Activated CD8-positive, alpha-beta T cell treated with anti-CD3 and anti-CD28 coated beads for 36 hours (primary cell): Measurements from ENCODE around the gene NPPB. TPM values are rescaled to one million over a fixed set of nuclear protein-coding genes. Genes with fewer than 3 reads are reported as not detected.

ENCODE experiments used
- ATAC-seq: fragments of 200-7000 bp; cut with Tn5 transposase; one replicate; pipeline ENCODE4 v1.10.0; 2021; ENCODE audit warnings: mild to moderate bottlenecking, moderate library complexity
- CTCF ChIA-PET: fragments of 350-600 bp; sonication (Branson Sonifier 250); formaldehyde crosslinking; loops from one replicate; lab custom pipeline; 2021; ENCODE audit warnings: antibody characterized with exemption; lab: Charles Lee
- POLR2A ChIA-PET: fragments of 350-600 bp; sonication (Branson Sonifier 250); formaldehyde crosslinking; loops from one replicate; lab custom pipeline; 2021; ENCODE audit warnings: antibody characterized with exemption; lab: Charles Lee
- DNase-seq: peaks from one replicate; pipeline ENCODE4 v3.0.0-alpha.2; 2020
- H3K27ac Mint-ChIP-seq: one replicate; pipeline ENCODE4 v1.8.0; 2021; ENCODE audit warnings: mild to moderate bottlenecking, mixed read lengths
- H3K27me3 Mint-ChIP-seq: one replicate; pipeline ENCODE4 v1.8.0; 2021; ENCODE audit warnings: mixed read lengths
- H3K36me3 Mint-ChIP-seq: one replicate; pipeline ENCODE4 v1.8.0; 2021; ENCODE audit warnings: low read depth, mixed read lengths
- H3K4me1 Mint-ChIP-seq: one replicate; pipeline ENCODE4 v1.8.0; 2021; ENCODE audit warnings: low read depth, mixed read lengths
- H3K4me3 Mint-ChIP-seq: one replicate; pipeline ENCODE4 v1.8.0; 2021; ENCODE audit warnings: mild to moderate bottlenecking, moderate library complexity, mixed read lengths
- H3K9me3 Mint-ChIP-seq: one replicate; pipeline ENCODE4 v1.8.0; 2021; ENCODE audit warnings: mixed read lengths
- CTCF ChIP-seq: fragments of 200-600 bp; IDR thresholded peaks from one replicate; pipeline ENCODE4 v1.8.0; 2022; ENCODE audit warnings: antibody characterized with exemption, mild to moderate bottlenecking
- intact Hi-C: fragments of 100-400 bp; cut with micrococcal nuclease; formaldehyde crosslinking; loops from one replicate; pipeline ENCODE4 v1.10.0; 2022
- total RNA-seq, 2 experiments: library from RNA; stranded (reverse); gene quantifications; one replicate each; pipeline ENCODE4 v1.2.3, GENCODE V29; 2021

Gene NPPB
- total RNA-seq, 2 experiments from 2014 or later = not detected

- ChIA-PET POLR2A (interaction anchor here (3.0 kb wide), 1 partner anchor 85 kb away, joined by 12 read pairs; no protein-coding TSS in a partner anchor), CTCF (interaction anchor here (3.4 kb wide), 1 partner anchor 15 kb away, joined by 13 read pairs; no protein-coding TSS in a partner anchor)
- intact Hi-C loops = no loop called here
- no peaks in the 10 kb centered on the region for H3K27me3 Mint-ChIP-seq
- H3K4me1 Mint-ChIP-seq = no peaks in the 10 kb centered on the region
- no peaks in the 10 kb centered on the region for H3K9me3 Mint-ChIP-seq
- H3K27ac Mint-ChIP-seq = no peak overlapping the region
- H3K4me3 Mint-ChIP-seq = no peak overlapping the region
- no peak for ATAC-seq
- no peak for TF ChIP-seq CTCF
- peaks cover 8% of the 10 kb centered on the region for H3K36me3 Mint-ChIP-seq
- no peak for DNase-seq
These were observed 35.2 kb downstream of the NPPB start for GRCh38 chr1:11823366-11824137.

GRCh38 chr1:11822091-11822490, 36.7 kb downstream of the NPPB start:
- no peak for TF ChIP-seq CTCF
- ChIA-PET CTCF (interaction anchor here (3.4 kb wide), 1 partner anchor 16 kb away, joined by 13 read pairs; no protein-coding TSS in a partner anchor), POLR2A (interaction anchor here (1.1 to 2.1 kb wide), 2 partner anchors 86 to 88 kb away, joined by 3 to 9 read pairs; no protein-coding TSS in a partner anchor)
- Mint-ChIP-seq H3K9me3 (no peaks in the 10 kb centered on the region), H3K27ac (no peak overlapping the region), H3K4me1 (no peaks in the 10 kb centered on the region), H3K27me3 (no peaks in the 10 kb centered on the region), H3K36me3 (peaks cover 13% of the 10 kb centered on the region), H3K4me3 (no peak overlapping the region)
- intact Hi-C loops = no loop called here
- DNase-seq = no peak
- ATAC-seq = no peak

- intact Hi-C loops = no loop called here
- no peak for TF ChIP-seq CTCF
- no peak overlapping the region for H3K27ac Mint-ChIP-seq
- POLR2A ChIA-PET = interaction anchor here (1.2 kb wide), 1 partner anchor 93 kb away, joined by 4 read pairs; no protein-coding TSS in a partner anchor
- CTCF ChIA-PET = no interaction called here
- H3K27me3 Mint-ChIP-seq = no peaks in the 10 kb centered on the region
- ATAC-seq = no peak
- peaks cover 26% of the 10 kb centered on the region for H3K36me3 Mint-ChIP-seq
- H3K9me3 Mint-ChIP-seq = no peaks in the 10 kb centered on the region
- H3K4me1 Mint-ChIP-seq = peaks cover 3% of the 10 kb centered on the region
- H3K4me3 Mint-ChIP-seq = no peak overlapping the region
- no peak for DNase-seq
These were observed 41.6 kb downstream of the NPPB start for GRCh38 chr1:11817192-11817591.

GRCh38 chr1:11813021-11813420, 45.7 kb downstream of the NPPB start:
- H3K27ac Mint-ChIP-seq = no peak overlapping the region
- ATAC-seq = no peak
- H3K27me3 Mint-ChIP-seq = no peaks in the 10 kb centered on the region
- no peak overlapping the region for H3K4me3 Mint-ChIP-seq
- CTCF ChIA-PET = no interaction called here
- H3K9me3 Mint-ChIP-seq = no peaks in the 10 kb centered on the region
- peaks cover 13% of the 10 kb centered on the region for H3K4me1 Mint-ChIP-seq
- no peak for DNase-seq
- POLR2A ChIA-PET = interaction anchor here (1.0 kb wide), 1 partner anchor 95 kb away, joined by 5 read pairs; no protein-coding TSS in a partner anchor
- no peak for TF ChIP-seq CTCF
- peaks cover 33% of the 10 kb centered on the region for H3K36me3 Mint-ChIP-seq
- intact Hi-C loops = no loop called here

Other genes with a start within 250 kb of the NPPB start
- gene FBXO2, start 204.5 kb downstream of the NPPB start, total RNA-seq = 1 to 10 TPM; 1.7 to 1.9 TPM
- gene FBXO44, start 204.1 kb downstream of the NPPB start, total RNA-seq = 10 to 100 TPM; 18.1 to 20.4 TPM
- 1 to 10 TPM; 6.2 to 7.9 TPM for gene FBXO6, start 194.7 kb downstream of the NPPB start, total RNA-seq
- 10 to 100 TPM; 86.5 to 90.4 TPM for gene MAD2L2, start 177.8 kb downstream of the NPPB start, total RNA-seq
- under 1 TPM; 0.18 to 0.20 TPM for gene DRAXIN, start 167.2 kb downstream of the NPPB start, total RNA-seq
- 1 to 10 TPM; 8.9 to 9.4 TPM for gene AGTRAP, start 122.8 kb downstream of the NPPB start, total RNA-seq
- not detected for gene C1orf167, start 96.8 kb downstream of the NPPB start, total RNA-seq
- 1 to 10 TPM; 9.6 TPM for gene MTHFR, start 53.0 kb downstream of the NPPB start, total RNA-seq
- gene CLCN6, start 52.8 kb downstream of the NPPB start, total RNA-seq = 10 to 100 TPM; 10.8 to 12.2 TPM
- not detected for gene NPPA, start 11.2 kb downstream of the NPPB start, total RNA-seq
- 10 to 100 TPM; 23.5 to 25.5 TPM for gene KIAA2013, start 67.5 kb upstream of the NPPB start, total RNA-seq
- 10 to 100 TPM; 21.5 to 22.0 TPM for gene PLOD1, start 75.8 kb upstream of the NPPB start, total RNA-seq
- gene MFN2, start 121.5 kb upstream of the NPPB start, total RNA-seq = 10 to 100 TPM; 51.0 to 51.1 TPM
- gene MIIP, start 160.6 kb upstream of the NPPB start, total RNA-seq = 10 to 100 TPM; 24.0 to 24.7 TPM
- gene TNFRSF8, start 204.4 kb upstream of the NPPB start, total RNA-seq = 1 to 10 TPM; 1.5 to 1.8 TPM